Skeletal muscle satellite cell (primary cell): ENCODE measurements around the gene ADAM21. TPM values are rescaled to one million over a fixed set of nuclear protein-coding genes. Genes with fewer than 3 reads are reported as not detected.
"Not testable (repeated sequence)": the region's sequence is repeated elsewhere in the genome, so short reads cannot be mapped to it uniquely, and the experiment has no call there.

Experiments used
- H3K27me3 ChIP-seq: 2 replicates; pipeline ENCODE4 v1.7.0; 2013; ENCODE audit warnings: low read length; ENCODE audit not compliant: control insufficient read depth, insufficient read depth
- H3K36me3 ChIP-seq: 2 replicates; pipeline ENCODE4 v1.7.0; 2013; ENCODE audit warnings: mild to moderate bottlenecking, control low read depth, low read length; ENCODE audit not compliant: insufficient read depth
- H3K4me1 ChIP-seq: 2 replicates; pipeline ENCODE4 v1.7.0; 2013; ENCODE audit warnings: low read length; ENCODE audit not compliant: control insufficient read depth, insufficient read depth
- H3K4me2 ChIP-seq: 2 replicates; pipeline ENCODE4 v1.7.0; 2013; ENCODE audit warnings: mild to moderate bottlenecking, low read length
- H3K4me3 ChIP-seq: 2 replicates; pipeline ENCODE4 v1.7.0; 2013; ENCODE audit warnings: low read length
- H3K9ac ChIP-seq: 2 replicates; pipeline ENCODE4 v1.7.0; 2013; ENCODE audit warnings: mild to moderate bottlenecking, low read depth, low read length, moderate library complexity
- H3K9me3 ChIP-seq: replicated peaks from 2 replicates; pipeline ENCODE4 v1.7.0; 2013; ENCODE audit warnings: mild to moderate bottlenecking, control low read depth, low read length
- total RNA-seq: library from RNA; depleted of rRNA; stranded (reverse); fragments of >200 nt; gene quantifications from 2 replicates; pipeline ENCODE4 v1.2.3, GENCODE V29; 2012; rRNA removed

ADAM21 gene
- total RNA-seq = 0.51 and 0.66 TPM in 2 replicates

- Histone ChIP-seq H3K9me3 (no peaks in the 10 kb centered on the region), H3K4me3 (no peak within 1 kb of the TSS), H3K36me3 (no peaks in the 10 kb centered on the region), H3K27me3 (no peaks in the 10 kb centered on the region), H3K4me1 (no peaks in the 10 kb centered on the region), H3K9ac (no peak within 1 kb of the TSS), H3K4me2 (no peak within 1 kb of the TSS)
Observed at GRCh38 chr14:70451874-70452273, at the start of gene ADAM21. ADAM21 (plus strand) TSS chr14:70452174; CDS start chr14:70457500, 5,326 bp downstream.

GRCh38 chr14:70403335-70403734 lies 48.6 kb upstream of the ADAM21 start:
- not testable (repeated sequence) for H3K4me3 ChIP-seq, H3K4me1 ChIP-seq, H3K27me3 ChIP-seq, H3K4me2 ChIP-seq, H3K36me3 ChIP-seq, H3K9ac ChIP-seq, H3K9me3 ChIP-seq

GRCh38 chr14:70406216-70406615 lies 45.8 kb upstream of the ADAM21 start:
- not testable (repeated sequence) for H3K4me1 ChIP-seq, H3K9ac ChIP-seq, H3K27me3 ChIP-seq, H3K36me3 ChIP-seq, H3K4me3 ChIP-seq, H3K4me2 ChIP-seq, H3K9me3 ChIP-seq

- Histone ChIP-seq H3K4me3 (no peak overlapping the region), H3K9ac (no peak overlapping the region), H3K4me1 (no peaks in the 10 kb centered on the region), H3K36me3 (no peaks in the 10 kb centered on the region), H3K27me3 (no peaks in the 10 kb centered on the region), H3K4me2 (no peak overlapping the region), H3K9me3 (no peaks in the 10 kb centered on the region)
Observed at GRCh38 chr14:70407621-70408020, 44.4 kb upstream of the ADAM21 start.

GRCh38 chr14:70415788-70416187 lies 36.2 kb upstream of the ADAM21 start:
- Histone ChIP-seq H3K36me3 (no peaks in the 10 kb centered on the region), H3K27me3 (no peaks in the 10 kb centered on the region), H3K4me3 (peak overlapping the region; percentile 80), H3K9me3 (no peaks in the 10 kb centered on the region), H3K4me1 (peaks cover 5% of the 10 kb centered on the region), H3K4me2 (peak overlapping the region; percentile 84), H3K9ac (peak overlapping the region; percentile 84)

GRCh38 chr14:70416338-70416724 lies 35.6 kb upstream of the ADAM21 start:
- Histone ChIP-seq H3K4me2 (peak overlapping the region; percentile 84), H3K4me1 (peaks cover 5% of the 10 kb centered on the region), H3K9ac (peak overlapping the region; percentile 84), H3K27me3 (no peaks in the 10 kb centered on the region), H3K36me3 (no peaks in the 10 kb centered on the region), H3K9me3 (no peaks in the 10 kb centered on the region), H3K4me3 (peak overlapping the region; percentile 80)

- peak within 1 kb of the TSS; percentile 84 for H3K4me2 ChIP-seq
- no peaks in the 10 kb centered on the region for H3K36me3 ChIP-seq
- peak within 1 kb of the TSS; percentile 80 for H3K4me3 ChIP-seq
- peak within 1 kb of the TSS; percentile 84 for H3K9ac ChIP-seq
- no peaks in the 10 kb centered on the region for H3K9me3 ChIP-seq
- H3K4me1 ChIP-seq = peaks cover 5% of the 10 kb centered on the region
- H3K27me3 ChIP-seq = no peaks in the 10 kb centered on the region
Observed at GRCh38 chr14:70416725-70417349, 35.1 kb upstream of the ADAM21 start, which contains the start of gene SYNJ2BP. SYNJ2BP (minus strand) TSS chr14:70417090; CDS start chr14:70416963, 127 bp downstream.

- H3K4me1 ChIP-seq, H3K9me3 ChIP-seq, H3K4me3 ChIP-seq, H3K27me3 ChIP-seq, H3K4me2 ChIP-seq, H3K36me3 ChIP-seq, H3K9ac ChIP-seq: not testable (repeated sequence)
Observed at GRCh38 chr14:70419270-70419931, 32.6 kb upstream of the ADAM21 start.

- Histone ChIP-seq H3K4me1 (no peaks in the 10 kb centered on the region), H3K4me2 (no peak overlapping the region), H3K4me3 (no peak overlapping the region), H3K27me3 (no peaks in the 10 kb centered on the region), H3K36me3 (no peaks in the 10 kb centered on the region), H3K9me3 (no peaks in the 10 kb centered on the region), H3K9ac (no peak overlapping the region)
Observed at GRCh38 chr14:70422538-70422937, 29.4 kb upstream of the ADAM21 start.

GRCh38 chr14:70425354-70425753 lies 26.6 kb upstream of the ADAM21 start:
- H3K9me3 ChIP-seq = no peaks in the 10 kb centered on the region
- H3K4me3 ChIP-seq = no peak overlapping the region
- H3K4me2 ChIP-seq = no peak overlapping the region
- no peak overlapping the region for H3K9ac ChIP-seq
- H3K4me1 ChIP-seq = no peaks in the 10 kb centered on the region
- no peaks in the 10 kb centered on the region for H3K36me3 ChIP-seq
- H3K27me3 ChIP-seq = no peaks in the 10 kb centered on the region

GRCh38 chr14:70426555-70426954 lies 25.4 kb upstream of the ADAM21 start:
- H3K27me3 ChIP-seq, H3K9ac ChIP-seq, H3K4me2 ChIP-seq, H3K36me3 ChIP-seq, H3K9me3 ChIP-seq, H3K4me3 ChIP-seq, H3K4me1 ChIP-seq: not testable (repeated sequence)

- Histone ChIP-seq H3K36me3 (no peaks in the 10 kb centered on the region), H3K9ac (no peak overlapping the region), H3K4me1 (no peaks in the 10 kb centered on the region), H3K27me3 (no peaks in the 10 kb centered on the region), H3K4me2 (no peak overlapping the region), H3K9me3 (no peaks in the 10 kb centered on the region), H3K4me3 (no peak overlapping the region)
Observed at GRCh38 chr14:70436867-70437266, 15.1 kb upstream of the ADAM21 start.
